HG03196 (cell line): ENCODE data around the gene FLRT2.

Experiments
- ATAC-seq: cut with Tn5 transposase; IDR thresholded peaks from one replicate; pipeline ENCODE4 v1.9.1; 2021; ENCODE audit not compliant: unreplicated experiment

The FLRT2 gene

GRCh38 chr14:85562630-85563029, 32.7 kb downstream of the FLRT2 start:
- no peak for ATAC-seq

GRCh38 chr14:85564841-85565527, 35.0 kb downstream of the FLRT2 start:
- no peak for ATAC-seq

DNA sequence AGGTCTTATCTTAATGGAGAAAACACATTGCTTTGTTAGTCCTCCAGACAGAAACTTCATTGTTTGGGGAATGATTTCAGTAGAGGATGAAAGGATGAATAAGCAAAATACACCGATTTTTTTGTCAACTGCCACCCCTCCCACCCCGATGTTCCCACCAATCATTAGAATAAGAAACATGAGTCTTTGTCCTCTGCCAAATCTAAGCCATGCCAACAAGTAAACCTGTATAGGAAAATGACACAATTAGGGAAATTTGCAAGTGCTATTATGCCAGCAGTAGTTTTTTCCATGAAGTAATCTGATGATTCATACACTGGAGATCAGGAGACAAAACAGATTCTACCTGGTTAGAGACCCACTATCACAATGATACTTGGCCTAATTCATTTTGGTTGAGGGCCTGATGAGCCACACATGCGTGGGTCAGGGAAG, 35.9 kb downstream of the FLRT2 start:
- no peak for ATAC-seq

DNA sequence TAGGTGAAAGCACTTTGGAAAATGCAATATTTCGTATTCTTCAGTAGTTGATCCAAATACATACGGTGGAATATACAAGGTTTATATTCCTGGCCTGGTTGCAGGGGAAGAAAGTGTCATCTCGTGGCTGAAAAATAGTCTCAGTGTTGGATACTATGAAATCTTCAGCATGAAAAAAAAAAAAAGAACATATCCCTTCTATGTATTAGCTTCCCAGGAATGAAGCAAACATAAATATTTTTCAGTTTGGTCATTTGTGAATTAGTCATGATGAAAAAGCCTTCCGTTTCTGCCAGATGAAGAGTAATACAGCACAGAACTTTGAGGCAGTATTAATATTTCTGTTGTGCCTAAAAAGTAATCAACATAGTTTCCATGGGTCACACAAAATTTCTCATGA, 36.7 kb downstream of the FLRT2 start:
- ATAC-seq = no peak

DNA sequence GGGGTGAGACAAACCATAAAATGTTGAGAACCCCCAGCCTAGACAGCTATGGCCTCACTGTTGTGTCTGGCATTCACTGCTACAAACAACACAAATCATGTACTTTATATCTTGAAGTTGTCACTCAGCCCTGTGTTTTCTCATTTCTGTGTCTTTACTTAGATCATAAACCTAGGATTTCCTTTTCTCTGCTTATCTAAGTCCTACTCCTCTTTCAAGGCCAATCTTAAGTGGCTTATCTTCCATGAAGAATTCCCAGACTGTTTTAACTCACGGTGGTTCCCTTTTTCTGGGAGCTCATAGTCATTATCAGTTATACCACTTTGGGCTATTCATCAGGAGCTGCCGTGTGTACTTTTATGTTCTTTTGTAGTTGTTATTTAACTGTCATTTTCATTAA, 42.1 kb downstream of the FLRT2 start:
- no peak for ATAC-seq

DNA sequence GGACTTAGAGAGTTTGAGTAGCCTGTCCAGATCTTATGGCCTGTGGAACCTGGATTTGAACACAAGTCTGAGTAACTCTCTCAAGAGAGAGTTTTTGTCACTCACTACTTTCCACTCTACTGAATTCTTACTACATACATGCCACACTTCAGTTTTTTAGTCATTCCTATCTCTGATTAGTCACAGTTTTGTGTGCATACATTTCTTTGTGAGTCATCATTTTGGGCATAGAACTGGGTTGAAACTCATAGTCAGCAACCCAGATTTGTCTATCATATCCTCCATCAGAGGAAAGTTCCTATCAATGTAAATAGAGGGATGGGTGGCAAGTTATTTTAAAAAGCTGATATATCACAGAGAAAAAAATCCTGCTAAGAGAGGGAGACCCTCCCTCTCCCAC, 42.9 kb downstream of the FLRT2 start:
- no peak for ATAC-seq

DNA sequence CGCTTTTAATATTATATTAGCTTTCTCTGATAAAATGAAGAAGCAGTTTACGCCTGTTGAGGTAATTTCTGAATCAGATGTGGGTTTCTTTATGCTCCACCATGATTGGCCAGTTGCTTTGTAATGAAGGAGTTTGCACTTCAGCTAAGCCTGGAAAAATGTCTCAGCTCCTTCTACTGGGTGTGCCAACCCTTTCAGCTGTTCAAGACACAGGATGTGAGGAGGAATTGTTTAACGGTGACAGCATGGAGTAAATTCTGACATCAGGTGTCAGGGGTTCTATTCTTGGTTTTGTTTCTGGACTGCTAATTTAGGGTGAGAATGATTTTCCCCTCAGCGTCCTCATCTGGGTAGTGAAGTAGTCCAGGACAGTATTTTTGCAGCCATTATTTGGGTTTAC, 43.5 kb downstream of the FLRT2 start:
- no peak for ATAC-seq

DNA sequence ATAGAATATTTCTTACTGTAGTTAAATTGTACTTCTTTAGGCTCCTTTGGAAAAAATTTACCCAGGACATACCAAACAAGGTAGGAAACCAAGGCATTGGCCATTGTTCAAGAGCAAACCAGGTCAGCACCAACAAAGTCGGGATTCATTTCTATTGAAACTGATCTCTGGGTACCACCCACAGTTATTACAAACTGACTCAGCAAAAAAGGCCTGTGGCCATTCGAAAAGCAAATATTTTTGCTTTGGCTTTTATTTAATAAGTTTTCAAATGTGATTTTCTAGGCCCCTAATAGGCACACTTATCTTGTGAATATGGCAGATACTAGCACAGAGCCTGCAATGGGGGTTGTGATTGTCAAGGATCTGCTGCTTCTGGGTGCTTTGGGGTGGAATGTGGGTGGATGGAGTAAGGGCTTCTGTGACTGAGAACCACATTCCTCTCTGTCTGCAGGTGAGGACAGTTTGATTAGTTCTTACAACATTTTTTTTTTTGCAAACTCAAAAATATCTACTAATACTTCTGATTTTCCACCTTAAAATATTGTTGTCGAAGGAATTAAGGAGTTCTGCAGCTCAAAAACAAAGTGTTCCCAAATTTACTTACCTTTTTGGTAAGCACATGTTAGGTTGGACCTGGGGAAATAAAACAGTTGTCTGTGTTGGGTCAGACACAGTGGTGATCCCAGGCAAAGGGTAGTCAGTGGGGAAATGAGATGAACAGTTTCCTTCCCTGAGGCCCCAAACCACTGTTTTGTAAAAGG, 45.1 kb downstream of the FLRT2 start:
- no peak for ATAC-seq

DNA sequence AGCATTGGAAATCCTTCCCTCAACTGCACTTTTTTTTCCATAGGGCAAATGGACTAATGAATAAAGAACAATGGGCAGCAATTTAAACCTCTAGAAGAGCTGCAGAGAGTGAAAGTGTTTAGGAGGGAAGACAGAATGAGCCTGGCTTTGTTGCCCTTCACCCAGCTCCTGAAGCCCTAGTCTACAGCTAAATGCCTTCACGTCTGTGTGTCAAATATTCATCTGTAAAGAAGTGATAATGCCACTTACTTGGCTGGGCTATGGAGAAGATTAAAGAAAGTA, 45.6 kb downstream of the FLRT2 start:
- no peak for ATAC-seq

- ATAC-seq = no peak
Observed at GRCh38 chr14:85576218-85576617, 46.3 kb downstream of the FLRT2 start.

GRCh38 chr14:85576848-85577542, 47.1 kb downstream of the FLRT2 start:
- ATAC-seq = no peak

DNA sequence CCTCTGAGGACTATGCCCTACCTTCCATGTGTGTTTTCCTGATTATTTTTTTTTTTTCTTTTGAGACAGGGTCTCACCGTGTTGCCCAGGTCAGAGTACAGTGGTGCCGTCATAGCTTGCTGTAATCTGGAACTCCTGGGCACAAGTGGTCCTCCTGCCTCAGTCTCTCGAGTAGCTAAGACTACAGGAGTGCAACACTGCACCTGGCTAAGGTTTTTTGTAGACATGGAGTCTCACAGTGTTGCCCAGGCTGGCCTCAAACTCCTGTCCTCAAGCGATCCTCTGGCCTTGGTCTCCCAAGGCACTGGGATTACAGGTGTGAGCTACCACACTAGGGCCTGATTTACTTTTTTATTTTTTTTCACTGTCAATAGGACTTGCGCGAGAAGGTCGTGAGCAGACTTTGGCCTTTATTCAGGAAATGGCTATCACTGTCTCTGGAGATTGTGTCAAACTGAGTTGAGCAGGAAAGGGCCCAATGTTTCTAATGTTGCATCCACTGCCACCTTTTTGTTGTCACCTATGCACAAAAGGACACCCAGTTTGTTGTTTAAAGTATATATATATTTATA, 47.7 kb downstream of the FLRT2 start:
- ATAC-seq = no peak

- ATAC-seq = no peak
Observed at GRCh38 chr14:85578357-85578756, 48.4 kb downstream of the FLRT2 start.

GRCh38 chr14:85578930-85579329, 49.0 kb downstream of the FLRT2 start:
- no peak for ATAC-seq

DNA sequence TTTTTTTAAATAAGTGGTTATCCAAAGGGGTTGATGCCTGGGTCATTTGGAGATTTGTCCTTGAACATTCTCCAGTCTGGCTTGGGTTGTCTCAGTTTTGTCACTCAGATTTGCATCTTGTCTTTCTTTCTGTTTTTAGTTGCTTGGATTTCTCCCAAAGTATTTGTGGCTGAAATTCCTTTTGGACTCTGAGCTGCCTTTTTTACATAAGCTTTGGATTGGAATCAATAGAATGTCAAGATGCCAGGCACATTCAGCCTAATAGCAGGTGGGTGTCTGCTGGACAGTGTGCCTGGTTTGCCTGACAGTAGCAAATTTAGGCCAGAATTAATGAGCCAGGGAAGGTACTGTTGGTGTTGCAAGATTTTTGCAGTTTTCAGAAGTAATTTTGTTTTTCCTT, 50.0 kb downstream of the FLRT2 start:
- ATAC-seq = no peak

DNA sequence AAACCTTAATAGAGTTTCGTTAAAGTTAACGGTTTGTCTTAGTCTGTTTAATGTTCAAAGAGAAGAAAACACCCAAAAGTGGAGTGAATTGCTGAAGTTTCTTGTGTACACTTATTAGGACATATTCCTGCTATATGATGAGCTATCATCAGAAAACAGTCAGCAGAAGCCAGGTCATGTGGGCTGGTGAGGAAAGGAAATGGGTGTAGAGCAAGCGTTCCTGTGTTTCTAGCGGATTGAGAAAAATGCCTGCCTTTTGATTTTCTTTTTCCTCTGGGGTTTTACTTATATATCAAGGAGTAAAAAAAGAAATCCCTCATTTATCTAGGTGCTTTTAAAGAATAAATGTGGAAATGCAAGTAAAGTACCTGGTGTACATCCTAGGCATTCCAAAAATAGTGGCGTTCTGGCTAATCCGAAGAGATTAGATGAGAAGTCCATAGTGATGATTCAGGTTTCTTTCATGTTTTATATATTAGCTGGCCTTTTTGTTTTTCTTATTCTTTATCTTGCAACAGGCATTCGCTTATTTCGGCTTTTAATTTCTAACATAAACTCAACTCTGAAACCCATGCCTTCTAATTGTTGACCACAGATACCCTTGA, 50.7 kb downstream of the FLRT2 start:
- ATAC-seq = no peak

DNA sequence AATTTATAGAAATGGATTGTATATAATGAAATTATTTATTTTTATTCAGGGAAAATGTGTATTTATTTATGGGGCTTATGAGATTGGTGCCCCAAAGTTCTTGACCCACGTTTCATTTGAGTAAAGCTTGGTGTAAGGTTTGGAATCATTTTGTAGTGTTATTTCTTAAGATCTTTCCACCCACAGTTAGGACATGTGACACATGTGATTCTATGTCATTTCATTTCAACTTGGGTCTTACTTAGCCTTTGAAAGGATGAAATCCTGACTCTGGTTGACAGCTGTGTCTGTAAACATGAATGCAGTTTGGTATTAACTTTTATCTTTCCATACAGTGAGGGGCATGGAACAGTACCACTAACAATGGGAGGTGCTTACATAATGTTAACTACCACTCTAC, 51.7 kb downstream of the FLRT2 start:
- no peak for ATAC-seq

DNA sequence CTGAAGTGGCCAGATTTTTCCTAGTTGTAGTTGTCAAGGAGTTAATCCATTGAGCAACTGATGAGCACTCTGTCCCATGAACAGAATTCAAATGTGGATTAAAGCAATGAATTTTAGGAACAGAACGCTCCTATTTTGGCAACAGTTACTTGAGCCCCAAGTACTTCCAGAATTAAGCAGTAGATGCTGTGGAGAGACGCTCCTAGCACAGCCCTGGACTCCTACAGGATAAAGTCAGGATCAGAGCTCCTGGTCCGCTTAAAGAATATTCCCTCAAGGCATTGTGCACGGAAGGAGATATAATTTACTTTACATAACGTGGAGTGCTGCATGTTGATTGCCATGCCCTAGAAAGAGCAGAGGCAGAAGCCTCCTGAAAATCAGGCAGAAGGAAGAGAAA, 53.4 kb downstream of the FLRT2 start:
- ATAC-seq = no peak

- ATAC-seq = no peak
Observed at GRCh38 chr14:85584481-85584880, 54.5 kb downstream of the FLRT2 start.

DNA sequence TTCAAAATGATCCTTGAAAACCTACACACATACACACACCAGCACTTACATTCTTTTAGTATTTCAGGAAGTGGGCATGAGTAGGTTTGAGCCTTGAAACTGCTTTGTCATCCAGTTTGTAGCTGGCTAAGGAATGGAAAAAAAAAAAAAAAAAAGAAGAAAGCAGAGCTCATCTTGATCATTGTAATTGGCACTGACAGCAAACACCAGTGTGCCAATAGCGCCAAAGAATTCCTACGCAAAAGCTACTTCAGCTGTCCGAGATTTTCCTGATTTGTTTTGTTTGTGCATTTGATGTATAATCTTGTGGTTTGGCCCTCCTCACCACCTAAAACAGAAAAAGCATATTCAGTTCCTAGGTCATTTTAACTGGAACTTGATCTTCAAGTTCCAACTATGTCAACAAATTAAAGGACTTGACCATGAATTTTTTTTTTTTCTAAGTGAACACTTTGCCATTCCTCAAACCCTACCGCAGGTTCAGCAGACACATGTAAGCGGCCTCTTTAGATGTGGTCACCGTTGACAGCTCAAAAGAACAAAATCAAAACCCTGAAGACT, 57.3 kb downstream of the FLRT2 start:
- no peak for ATAC-seq

GRCh38 chr14:85590784-85591183, 60.8 kb downstream of the FLRT2 start:
- no peak for ATAC-seq
